HL-60 (cell line): ENCODE measurements around the gene WDR27.

Experiments used
- DNase-seq, 2 experiments: peaks; one replicate each; pipeline ENCODE4 v3.0.0-alpha.2; 2010 to 2020; ENCODE audit warnings: low read depth in 1 of 2, low spot score in 1 of 2
- H3K27ac ChIP-seq: fragments of 250-450 bp; sonication (Bioruptor Pico); replicated peaks from 2 replicates; pipeline ENCODE4 v1.5.1; 2020; ENCODE audit warnings: mild to moderate bottlenecking, moderate library complexity
- H3K27me3 ChIP-seq: fragments of 250-450 bp; sonication (Bioruptor Pico); 2 replicates; pipeline ENCODE4 v1.5.1; 2021; ENCODE audit warnings: mild to moderate bottlenecking, moderate library complexity; ENCODE audit not compliant: insufficient read depth, poor library complexity, severe bottlenecking
- H3K4me3 ChIP-seq: replicated peaks from 2 replicates; pipeline ENCODE4 v1.5.1; 2011; ENCODE audit warnings: mild to moderate bottlenecking, control low read depth, low read length; ENCODE audit not compliant: insufficient read depth
- CTCF ChIP-seq: IDR thresholded peaks from one replicate; pipeline ENCODE4 v1.5.1; 2011; ENCODE audit warnings: low read length, control low read depth, inconsistent platforms; ENCODE audit not compliant: insufficient read depth
- GABPA ChIP-seq: IDR thresholded peaks from 2 replicates; pipeline ENCODE4 v1.6.1; 2012; ENCODE audit warnings: low read depth
- POLR2AphosphoS5 ChIP-seq: IDR thresholded peaks from 2 replicates; pipeline ENCODE4 v1.6.1; 2012; ENCODE audit warnings: low read depth
- REST ChIP-seq: IDR thresholded peaks from 2 replicates; pipeline ENCODE4 v1.6.1; 2012; ENCODE audit warnings: low read depth; ENCODE audit not compliant: insufficient replicate concordance
- SPI1 ChIP-seq: IDR thresholded peaks from 2 replicates; pipeline ENCODE4 v1.6.1; 2012; ENCODE audit warnings: low read depth, mild to moderate bottlenecking, borderline replicate concordance

The WDR27 gene

GRCh38 chr6:169533301-169534038 lies 168.4 kb downstream of the WDR27 start:
- Histone ChIP-seq H3K27me3 (no peaks in the 10 kb centered on the region), H3K27ac (no peak overlapping the region), H3K4me3 (no peak overlapping the region)
- no peak for TF ChIP-seq POLR2AphosphoS5
- no peak for TF ChIP-seq REST
- TF ChIP-seq SPI1: no peak
- TF ChIP-seq CTCF: no peak
- TF ChIP-seq GABPA: no peak
- DNase-seq: no peak

- H3K4me3 ChIP-seq: no peak overlapping the region
- H3K27ac ChIP-seq: no peak overlapping the region
- no peaks in the 10 kb centered on the region for H3K27me3 ChIP-seq
- no peak for DNase-seq
- TF ChIP-seq SPI1 (no peak), POLR2AphosphoS5 (no peak), GABPA (no peak), REST (no peak), CTCF (no peak)
Measured at GRCh38 chr6:169530752-169531123, 171.1 kb downstream of the WDR27 start.

- no peak overlapping the region for H3K27ac ChIP-seq
- no peak overlapping the region for H3K4me3 ChIP-seq
- DNase-seq: no peak
- no peaks in the 10 kb centered on the region for H3K27me3 ChIP-seq
- no peak for TF ChIP-seq CTCF
- no peak for TF ChIP-seq POLR2AphosphoS5
- TF ChIP-seq REST: no peak
- TF ChIP-seq GABPA: no peak
- no peak for TF ChIP-seq SPI1
Measured at GRCh38 chr6:169529931-169530751, 171.7 kb downstream of the WDR27 start.
